T-helper 22 cell (primary cell): ENCODE measurements around the gene IQCB1.
"Not testable (repeated sequence)": the region's sequence is repeated elsewhere in the genome, so short reads cannot be mapped to it uniquely, and the experiment has no call there.

ENCODE experiments used
- DNase-seq: peaks from one replicate; pipeline ENCODE4 v3.0.0-alpha.2; 2020; ENCODE audit warnings: low read depth

The IQCB1 gene, protein sequence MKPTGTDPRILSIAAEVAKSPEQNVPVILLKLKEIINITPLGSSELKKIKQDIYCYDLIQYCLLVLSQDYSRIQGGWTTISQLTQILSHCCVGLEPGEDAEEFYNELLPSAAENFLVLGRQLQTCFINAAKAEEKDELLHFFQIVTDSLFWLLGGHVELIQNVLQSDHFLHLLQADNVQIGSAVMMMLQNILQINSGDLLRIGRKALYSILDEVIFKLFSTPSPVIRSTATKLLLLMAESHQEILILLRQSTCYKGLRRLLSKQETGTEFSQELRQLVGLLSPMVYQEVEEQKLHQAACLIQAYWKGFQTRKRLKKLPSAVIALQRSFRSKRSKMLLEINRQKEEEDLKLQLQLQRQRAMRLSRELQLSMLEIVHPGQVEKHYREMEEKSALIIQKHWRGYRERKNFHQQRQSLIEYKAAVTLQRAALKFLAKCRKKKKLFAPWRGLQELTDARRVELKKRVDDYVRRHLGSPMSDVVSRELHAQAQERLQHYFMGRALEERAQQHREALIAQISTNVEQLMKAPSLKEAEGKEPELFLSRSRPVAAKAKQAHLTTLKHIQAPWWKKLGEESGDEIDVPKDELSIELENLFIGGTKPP

DNA sequence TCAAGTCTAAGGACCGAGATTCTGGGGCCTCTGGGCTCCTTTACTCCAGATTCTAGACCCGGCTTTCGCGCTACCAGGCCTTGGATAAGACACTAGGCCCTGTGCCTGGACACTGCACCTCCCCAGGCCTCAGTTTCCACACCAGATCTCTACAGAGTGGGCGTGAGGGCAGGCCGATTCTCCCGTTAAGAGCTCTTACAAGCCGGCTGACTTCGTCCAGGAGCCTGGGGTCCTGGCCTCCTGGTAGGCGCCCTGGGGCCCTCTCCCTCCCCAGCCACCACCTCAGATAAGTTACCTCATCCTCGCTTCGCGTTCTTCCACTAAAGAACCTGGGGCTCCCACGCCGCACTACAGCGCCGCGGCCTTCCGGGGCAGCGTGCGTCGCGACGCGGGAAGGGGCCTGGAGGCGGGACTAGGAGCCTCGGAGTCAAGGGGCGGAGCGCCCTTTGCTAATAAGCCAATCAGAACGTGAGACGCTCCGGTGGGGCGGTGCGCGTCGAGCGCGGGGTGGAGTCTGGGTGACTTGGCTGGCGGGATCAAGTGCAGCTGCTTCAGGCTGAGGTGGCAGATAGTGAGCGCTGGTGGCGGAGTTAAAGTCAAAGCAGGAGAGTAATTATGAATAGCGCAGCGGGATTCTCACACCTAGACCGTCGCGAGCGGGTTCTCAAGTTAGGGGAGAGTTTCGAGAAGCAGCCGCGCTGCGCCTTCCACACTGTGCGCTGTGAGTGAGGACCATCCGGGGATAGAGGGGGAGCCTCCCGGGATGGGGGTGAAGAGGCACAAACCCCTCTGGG is at the start of gene IQCB1, which contains the start of gene EAF2:
Gene IQCB1, minus strand, starts transcription at position 390 of the 794 bp plus-strand sequence. CDS start 6,100 bp downstream, outside the sequence.
Gene EAF2, plus strand, starts transcription at position 539 of the 794 bp plus-strand sequence. Its CDS starts 77 bp downstream, at position 616.
- peak; percentile 87 for DNase-seq

- DNase-seq: no peak
Measured at GRCh38 chr3:121883507-121883906, 48.6 kb upstream of the IQCB1 start.

GRCh38 chr3:121878411-121878810 is 43.6 kb upstream of the IQCB1 start:
- no peak for DNase-seq

GRCh38 chr3:121871430-121871829 is 36.6 kb upstream of the IQCB1 start:
- no peak for DNase-seq

- DNase-seq: no peak
Measured at GRCh38 chr3:121870717-121871116, 35.9 kb upstream of the IQCB1 start.

GRCh38 chr3:121869736-121870135 is 34.9 kb upstream of the IQCB1 start:
- no peak for DNase-seq

- no peak for DNase-seq
Measured at GRCh38 chr3:121863801-121864200, 28.9 kb upstream of the IQCB1 start.

GRCh38 chr3:121863247-121863646 is 28.4 kb upstream of the IQCB1 start:
- DNase-seq: not testable (repeated sequence)

DNA sequence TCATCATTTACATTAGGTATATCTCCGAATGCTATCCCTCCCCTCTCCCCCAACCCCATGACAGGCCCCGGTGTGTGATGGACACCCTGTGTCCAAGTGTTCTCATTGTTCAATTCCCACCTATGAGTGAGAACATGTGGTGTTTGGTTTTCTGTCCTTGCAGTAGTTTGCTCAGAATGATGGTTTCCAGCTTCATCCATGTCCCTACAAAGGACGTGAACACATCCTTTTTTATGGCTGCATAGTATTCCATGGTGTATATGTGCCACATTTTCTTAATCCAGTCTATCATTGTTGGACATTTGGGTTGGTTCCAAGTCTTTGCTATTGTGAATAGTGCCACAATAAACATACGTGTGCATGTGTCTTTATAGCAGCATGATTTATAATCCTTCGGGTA is 22.9 kb upstream of the IQCB1 start:
- not testable (repeated sequence) for DNase-seq

GRCh38 chr3:121855555-121855954 is 20.7 kb upstream of the IQCB1 start:
- no peak for DNase-seq

GRCh38 chr3:121852256-121852655 is 17.4 kb upstream of the IQCB1 start:
- no peak for DNase-seq

DNA sequence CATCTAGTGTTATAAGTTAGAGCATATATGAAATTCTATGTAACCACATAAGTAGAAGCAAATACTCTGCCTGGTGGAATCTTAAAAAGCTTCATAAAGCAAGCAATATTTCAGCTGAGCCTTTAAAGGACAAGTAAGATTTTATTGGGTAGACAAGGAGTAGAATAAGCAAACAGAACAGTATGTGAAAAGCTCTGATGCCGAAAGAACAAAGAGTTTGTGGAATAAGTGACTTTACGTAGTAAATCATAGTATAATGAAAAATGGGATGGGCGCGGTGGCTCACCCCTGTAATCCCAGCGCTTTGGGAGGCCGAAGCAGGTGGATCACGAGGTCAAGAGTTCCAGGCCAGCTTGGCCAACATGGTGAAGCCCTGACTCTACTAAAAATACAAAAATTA is 10.0 kb upstream of the IQCB1 start:
- DNase-seq: no peak

DNA sequence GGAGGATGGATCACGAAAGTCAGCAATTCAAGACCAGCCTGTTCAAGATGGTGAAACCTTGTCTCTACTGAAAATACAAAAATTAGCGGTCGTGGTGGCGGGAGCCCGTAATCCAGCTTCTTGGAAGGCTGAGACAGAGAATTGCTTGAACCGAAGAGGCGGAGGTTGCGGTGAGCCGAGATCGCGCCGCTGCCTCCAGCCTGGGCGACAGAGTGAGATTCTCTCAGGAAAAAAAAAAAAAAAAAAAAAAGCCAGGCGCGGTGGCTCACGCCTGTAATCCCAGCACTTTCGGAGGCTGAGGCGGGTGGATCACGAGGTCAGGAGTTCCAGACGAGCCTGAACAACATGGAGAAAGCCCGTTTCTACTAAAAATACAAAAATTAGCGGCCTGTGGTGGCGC is 5.1 kb upstream of the IQCB1 start:
- DNase-seq: no peak

- DNase-seq: no peak
Measured at GRCh38 chr3:121836481-121836880, 1.6 kb upstream of the IQCB1 start.

GRCh38 chr3:121836064-121836463 is 1.2 kb upstream of the IQCB1 start:
- no peak for DNase-seq

- DNase-seq: no peak
Measured at GRCh38 chr3:121835465-121835801, 573 bp upstream of the IQCB1 start.

DNA sequence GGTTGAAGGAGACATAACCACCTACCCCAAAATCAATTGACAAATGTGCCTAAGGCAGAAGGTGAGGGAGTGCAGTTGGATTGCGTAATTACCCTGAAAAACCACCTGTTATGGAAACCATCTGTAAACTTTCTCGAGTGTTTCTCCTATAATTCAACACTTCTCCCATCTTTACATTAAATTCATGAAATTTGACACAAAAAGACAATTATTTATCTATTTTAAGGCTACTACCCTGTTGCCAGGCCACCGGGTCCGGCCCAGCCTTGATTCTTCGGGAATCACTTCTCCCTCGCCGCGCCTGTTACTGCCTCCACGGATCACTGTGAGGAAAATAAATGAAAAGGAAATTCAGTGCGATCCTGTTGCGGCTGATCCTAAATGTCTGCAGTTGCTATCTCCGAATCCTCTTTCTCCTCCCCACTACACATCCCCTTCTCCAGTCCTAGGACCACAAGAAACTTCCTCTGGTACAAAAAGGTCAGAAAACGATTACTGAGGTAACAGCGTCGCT is 646 bp downstream of the IQCB1 start:
- DNase-seq: no peak

DNA sequence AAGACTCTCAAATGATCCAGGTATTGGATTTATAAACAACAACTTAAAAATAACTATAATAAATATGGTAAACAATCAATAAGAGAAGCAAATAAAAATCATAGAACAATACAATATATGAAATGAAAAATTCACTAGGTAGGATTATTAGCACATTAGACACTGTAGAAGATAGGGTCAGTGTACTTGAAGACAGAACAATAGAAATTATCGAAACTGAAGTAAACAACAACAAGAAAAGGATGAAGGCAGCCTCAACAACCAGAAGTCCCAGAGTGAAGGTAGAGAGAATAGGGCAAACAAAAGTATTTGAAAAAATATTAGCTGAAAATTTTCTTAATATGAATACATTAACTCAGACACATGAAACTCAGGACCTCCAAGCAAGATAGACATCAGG is 11.9 kb downstream of the IQCB1 start:
- no peak for DNase-seq

GRCh38 chr3:121821421-121822199 is 13.2 kb downstream of the IQCB1 start:
- DNase-seq: no peak

- no peak for DNase-seq
Measured at GRCh38 chr3:121819236-121819635, 15.6 kb downstream of the IQCB1 start.

GRCh38 chr3:121818578-121818977 is 16.3 kb downstream of the IQCB1 start:
- no peak for DNase-seq

DNA sequence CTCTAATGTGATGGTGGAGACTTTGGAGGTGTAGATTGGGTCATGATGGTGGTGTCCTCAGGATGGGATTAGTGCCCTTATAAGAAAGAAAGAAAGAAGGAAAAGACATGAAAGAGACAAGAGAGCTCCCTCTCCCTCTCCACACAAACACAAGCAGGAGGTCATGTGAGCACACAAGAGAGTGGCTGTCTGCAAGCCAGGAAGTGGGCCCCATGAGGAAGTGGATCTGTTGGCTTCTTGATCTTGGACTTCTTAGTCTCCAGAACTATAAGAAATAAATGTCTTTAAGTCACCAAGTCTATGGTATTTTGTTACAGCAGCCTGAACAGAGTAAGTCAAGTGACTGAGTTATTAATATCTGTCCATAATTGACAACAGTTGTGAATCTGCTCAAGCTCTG is 17.1 kb downstream of the IQCB1 start:
- no peak for DNase-seq
